ENCODE data around the gene GH1. TPM values are rescaled to one million over a fixed set of nuclear protein-coding genes. Genes with fewer than 3 reads are reported as not detected.
"Not testable (repeated sequence)": the region's sequence is repeated elsewhere in the genome, so short reads cannot be mapped to it uniquely, and the experiment has no call there.

GH1 gene
- 1 to 10 TPM in 1 of 2 donors, not detected in 1; 1.0 TPM for total RNA-seq

DNA sequence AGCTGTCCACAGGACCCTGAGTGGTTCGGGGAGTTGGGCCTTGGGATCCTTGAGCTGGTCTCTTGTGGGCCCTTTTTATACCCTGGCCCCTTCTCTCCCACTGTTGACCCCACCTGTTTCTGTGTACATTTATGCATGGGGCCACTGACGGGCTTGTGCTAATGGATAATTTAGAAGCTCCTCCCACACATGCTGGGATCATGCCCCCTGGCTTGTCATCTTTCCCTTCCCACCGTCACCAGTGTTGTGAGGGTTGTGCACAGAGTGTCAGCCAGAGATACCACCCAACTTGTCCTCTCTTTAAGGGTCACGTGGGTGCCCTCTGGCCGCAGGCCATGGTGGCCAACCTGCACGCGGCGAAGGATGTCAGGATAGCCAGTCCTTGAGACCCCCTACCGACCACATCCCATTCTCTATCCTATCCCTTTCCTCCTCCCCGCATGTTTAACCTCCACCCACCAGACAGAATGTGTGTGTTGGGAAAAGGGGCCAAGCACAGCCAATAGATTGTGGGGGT lies at the start of gene GH1:
Gene GH1, minus strand, starts transcription at position 51 of the 517 bp plus-strand sequence. CDS start 63 bp downstream, outside the sequence.
- not testable (repeated sequence) for ATAC-seq; DNase-seq (ENCODE audit: low spot score in 2 of 2); H3K36me3 Mint-ChIP-seq; H3K9me3 Mint-ChIP-seq
- H3K27ac Mint-ChIP-seq = peak within 1 kb of the TSS in 1 of 2 donors; percentile 20

DNA sequence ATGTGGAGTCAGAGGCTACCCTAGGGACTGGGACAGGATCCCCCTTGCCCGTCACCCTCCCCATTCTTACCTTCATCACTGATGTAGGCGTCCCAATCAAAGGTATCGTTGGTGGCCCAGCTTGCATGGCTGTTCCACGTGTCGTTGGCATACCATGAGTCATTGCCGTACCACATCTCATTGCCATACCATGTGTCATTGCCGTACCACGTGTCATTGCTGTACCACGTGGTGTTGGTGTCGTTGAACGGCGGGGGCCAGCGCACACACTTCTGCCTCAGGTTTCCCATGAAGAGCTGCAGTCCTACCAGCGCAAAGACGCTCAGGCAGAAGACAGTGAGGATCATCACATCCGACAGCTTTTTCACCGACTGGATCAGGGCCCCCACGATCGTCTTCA lies 49.3 kb upstream of the GH1 start:
- H3K36me3 Mint-ChIP-seq = no peaks in the 10 kb centered on the region
- ATAC-seq (peak; percentile 57 to 70), DNase-seq (ENCODE audit: low spot score in 2 of 2) (no peak)
- H3K9me3 Mint-ChIP-seq = no peaks in the 10 kb centered on the region
- peak overlapping the region in 1 of 2 donors; percentile 53 for H3K27ac Mint-ChIP-seq

DNA sequence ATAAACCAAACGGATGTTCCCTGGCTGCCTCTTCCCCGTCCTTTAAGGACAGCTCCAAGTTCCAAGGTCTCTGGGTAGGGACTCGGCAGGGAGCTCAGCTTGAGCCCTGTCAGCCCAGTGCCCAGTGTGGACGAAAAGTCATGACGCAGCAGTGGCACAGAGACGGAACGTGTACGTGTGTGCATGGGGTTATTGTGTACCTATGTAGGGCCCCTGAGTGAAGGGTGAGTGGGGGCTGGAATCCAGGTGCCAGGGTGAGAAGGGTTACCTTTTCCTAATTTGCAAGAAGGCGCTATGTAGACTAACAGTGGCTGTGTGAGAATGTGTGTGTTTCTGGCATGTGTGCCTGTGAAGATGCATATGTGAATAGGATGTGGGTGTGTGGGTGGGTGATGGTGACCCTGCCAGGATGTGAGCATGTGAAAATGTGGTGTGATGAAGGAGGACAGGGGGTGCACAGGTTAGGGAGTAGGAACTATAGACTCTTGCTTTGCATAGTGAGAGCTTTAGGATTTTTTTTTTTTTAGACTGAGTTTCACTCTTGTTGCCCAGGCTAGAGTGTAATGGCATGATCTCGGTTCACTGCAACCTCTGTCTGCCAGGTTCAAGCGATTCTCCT lies 48.1 kb upstream of the GH1 start:
- no peaks in the 10 kb centered on the region for H3K9me3 Mint-ChIP-seq
- DNase-seq (ENCODE audit: low spot score in 2 of 2) (no peak), ATAC-seq (peak; percentile 79 to 89)
- no peak overlapping the region for H3K27ac Mint-ChIP-seq
- H3K36me3 Mint-ChIP-seq = no peaks in the 10 kb centered on the region

DNA sequence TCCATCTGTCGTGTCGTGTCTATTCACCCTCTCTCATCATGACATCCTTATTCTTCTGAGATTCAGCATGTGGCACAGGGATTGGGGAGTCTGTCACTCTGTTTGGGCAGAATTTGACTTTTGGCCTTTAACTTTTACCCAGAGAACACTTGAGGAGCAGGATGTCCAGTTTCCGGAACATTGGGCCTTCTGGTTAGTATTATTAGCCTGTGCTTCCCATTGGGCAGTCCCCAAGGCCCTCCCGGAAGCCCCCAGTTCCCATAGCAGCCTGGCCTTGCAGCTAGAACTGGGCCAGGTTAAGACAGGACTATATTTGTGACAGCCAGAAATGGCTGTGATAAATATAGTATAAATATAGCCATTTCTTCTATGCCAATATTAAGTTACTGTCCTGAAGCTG lies 44.5 kb upstream of the GH1 start:
- DNase-seq (ENCODE audit: low spot score in 2 of 2) (no peak), ATAC-seq (no peak)
- H3K36me3 Mint-ChIP-seq = no peaks in the 10 kb centered on the region
- peak overlapping the region in 1 of 2 donors; percentile 2 for H3K27ac Mint-ChIP-seq
- H3K9me3 Mint-ChIP-seq = no peaks in the 10 kb centered on the region

DNA sequence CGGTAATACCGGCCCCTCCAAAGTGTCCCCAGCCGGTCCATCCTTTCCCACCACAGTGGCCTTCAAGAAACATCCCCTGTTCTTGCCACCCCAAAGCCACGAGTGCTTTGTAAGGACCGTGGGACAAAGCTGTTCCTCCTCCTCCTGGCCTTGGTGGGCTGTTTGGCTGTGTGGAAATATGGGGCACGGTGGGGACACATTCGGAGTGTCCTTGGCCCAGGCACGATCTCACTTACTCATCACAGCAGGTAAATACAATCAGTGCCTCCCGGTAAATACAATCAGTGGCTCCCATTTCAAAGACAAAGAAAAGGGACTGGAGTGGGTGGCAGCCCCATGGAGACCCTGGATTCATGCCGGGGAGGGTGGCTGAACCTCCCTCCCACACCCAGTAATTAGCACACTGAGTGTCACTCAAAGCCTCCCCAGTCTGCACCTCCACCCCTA lies 43.7 kb upstream of the GH1 start:
- DNase-seq (ENCODE audit: low spot score in 2 of 2) (no peak), ATAC-seq (no peak)
- peak overlapping the region in 1 of 2 donors; percentile 2 for H3K27ac Mint-ChIP-seq
- H3K9me3 Mint-ChIP-seq = no peaks in the 10 kb centered on the region
- H3K36me3 Mint-ChIP-seq = no peaks in the 10 kb centered on the region

DNA sequence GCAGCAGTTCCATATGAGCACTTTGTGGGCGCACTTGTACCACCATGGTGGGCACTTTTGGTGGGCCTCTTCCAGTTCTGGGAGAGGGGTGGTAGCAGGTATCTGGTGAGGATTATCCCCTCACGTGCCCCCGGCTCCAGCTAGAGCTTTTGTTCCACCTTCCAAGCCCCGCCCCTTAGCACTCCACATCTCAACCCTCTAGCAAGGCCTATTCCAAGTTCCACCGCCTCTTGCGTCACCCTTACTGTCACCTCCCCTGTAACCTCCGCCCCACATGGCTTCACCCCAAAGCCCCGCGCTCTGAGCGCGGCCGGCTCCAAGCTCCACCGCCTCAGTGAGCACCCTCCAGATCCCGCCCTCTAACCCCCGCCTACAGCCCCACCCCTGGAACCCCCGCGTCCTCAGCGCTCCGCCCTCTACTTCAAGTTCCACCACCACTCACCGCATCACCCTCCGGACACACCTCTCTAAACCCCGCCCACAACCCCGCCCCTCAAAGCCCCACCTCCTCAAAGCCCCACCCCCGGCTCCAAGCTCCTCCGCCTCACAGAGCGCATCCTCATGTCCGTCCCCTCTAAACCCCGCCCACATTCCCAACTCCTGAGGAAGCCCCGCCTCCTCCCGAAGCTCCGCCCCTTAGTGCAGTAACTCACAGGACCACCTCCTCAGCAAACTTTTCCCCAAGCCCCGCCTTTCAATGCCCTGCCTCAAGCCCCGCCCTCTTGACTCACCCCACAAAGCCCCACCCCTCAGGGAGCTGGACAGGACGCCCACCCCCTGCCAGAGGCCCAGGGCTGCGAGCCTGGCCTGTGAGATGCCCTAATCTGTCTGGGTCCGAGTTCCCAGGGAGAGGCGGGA lies 42.9 kb upstream of the GH1 start:
- DNase-seq (ENCODE audit: low spot score in 2 of 2) = no peak
- Mint-ChIP-seq H3K27ac (no peak overlapping the region), H3K36me3 (no peaks in the 10 kb centered on the region), H3K9me3 (no peaks in the 10 kb centered on the region)
- ATAC-seq = peak; percentile 43 to 71

DNA sequence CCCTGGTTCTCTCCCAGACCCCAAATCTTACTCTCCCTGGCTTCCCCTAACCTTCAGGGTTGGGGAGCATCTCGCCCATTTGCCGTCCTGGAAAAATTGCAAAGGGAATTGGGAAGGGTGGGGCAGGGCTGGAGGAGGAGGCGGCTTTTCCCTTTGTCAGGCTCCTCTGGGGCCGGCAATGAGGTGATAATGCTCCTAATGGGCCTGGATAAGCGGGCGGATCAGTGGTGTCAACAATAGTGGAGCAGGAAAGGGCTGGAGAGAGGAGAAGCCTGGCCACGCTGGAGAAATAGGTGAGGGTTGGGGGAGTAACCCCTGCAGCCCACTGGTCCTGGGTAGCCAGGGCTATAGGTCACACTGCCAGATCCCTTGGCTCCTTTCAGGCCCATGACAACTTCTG lies 41.8 kb upstream of the GH1 start:
- Mint-ChIP-seq H3K36me3 (no peaks in the 10 kb centered on the region), H3K27ac (no peak overlapping the region), H3K9me3 (no peaks in the 10 kb centered on the region)
- DNase-seq (ENCODE audit: low spot score in 2 of 2) = no peak
- ATAC-seq = no peak

DNA sequence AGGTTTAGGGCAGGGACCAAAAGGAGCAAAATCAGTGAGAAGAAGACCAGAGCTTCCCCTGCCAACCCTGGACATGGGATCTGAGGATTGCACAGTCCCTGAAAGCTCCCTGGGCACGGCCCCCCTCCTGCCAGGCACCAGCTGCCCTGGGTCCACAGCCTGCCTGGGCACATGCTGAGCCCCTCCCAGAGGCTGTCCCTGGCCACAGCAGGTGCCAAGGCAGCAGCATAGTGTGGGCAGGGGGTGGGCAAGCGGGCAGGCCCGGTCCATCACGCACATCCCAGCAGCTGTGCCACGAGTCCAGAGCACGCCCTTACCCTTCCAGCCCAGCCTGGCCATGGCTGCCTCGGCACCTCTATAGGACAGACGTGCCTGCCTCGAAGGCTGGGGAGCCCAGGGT lies 41.4 kb upstream of the GH1 start:
- DNase-seq (ENCODE audit: low spot score in 2 of 2) (no peak), ATAC-seq (no peak)
- Mint-ChIP-seq H3K9me3 (no peaks in the 10 kb centered on the region), H3K36me3 (no peaks in the 10 kb centered on the region), H3K27ac (no peak overlapping the region)

DNA sequence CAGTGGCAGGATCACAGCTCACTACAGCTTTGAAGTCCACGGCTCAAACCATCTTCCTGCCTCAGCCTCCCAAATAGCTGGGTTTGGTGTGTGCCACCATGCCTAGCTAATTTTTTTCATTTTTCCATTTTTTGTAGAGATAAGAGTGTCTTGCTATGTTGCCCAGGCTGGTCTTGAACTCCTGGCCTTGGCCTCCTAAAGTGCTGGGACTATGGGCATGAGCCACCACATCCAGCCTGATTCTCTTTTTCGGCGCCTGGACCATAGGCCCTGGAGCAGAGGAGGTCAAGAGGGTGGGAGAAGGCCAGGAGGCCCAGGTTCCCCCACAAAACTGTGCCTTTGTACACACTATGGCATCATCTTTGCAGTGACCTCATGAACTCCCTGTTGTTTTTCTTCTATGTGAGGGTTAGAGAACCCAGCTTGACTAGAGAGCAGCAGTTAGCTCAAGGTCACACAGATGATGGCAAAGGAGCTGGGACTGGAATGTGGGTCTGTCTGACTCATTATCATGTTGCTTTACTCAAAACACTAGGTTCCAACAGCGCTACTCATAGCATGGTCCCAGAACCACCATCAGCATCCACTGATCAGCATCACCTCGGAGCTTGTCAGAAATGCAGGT lies 37.8 kb upstream of the GH1 start:
- Mint-ChIP-seq H3K36me3 (no peaks in the 10 kb centered on the region), H3K27ac (no peak overlapping the region), H3K9me3 (no peaks in the 10 kb centered on the region)
- ATAC-seq (peak in 1 of 2 donors; percentile 42), DNase-seq (ENCODE audit: low spot score in 2 of 2) (no peak)

DNA sequence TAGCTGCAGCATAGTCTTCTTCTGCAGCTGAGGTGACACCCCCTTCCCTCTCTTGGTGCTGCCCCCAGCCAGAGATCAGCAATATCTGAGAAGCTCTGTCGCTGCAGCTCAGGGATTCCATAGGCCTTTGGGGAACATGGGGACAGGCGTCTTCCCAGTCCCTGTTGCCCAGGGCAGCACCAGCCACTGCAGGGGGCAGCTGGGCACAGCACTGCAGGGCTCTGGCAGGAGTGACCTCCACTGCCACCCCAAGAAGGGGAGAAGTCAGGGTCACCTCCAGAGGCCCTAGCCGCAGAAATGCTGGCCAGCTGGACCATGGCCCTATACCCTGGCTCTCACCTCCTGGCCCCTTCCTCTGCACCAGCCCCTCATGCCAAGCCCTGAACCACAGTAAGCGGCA lies 37.2 kb upstream of the GH1 start:
- H3K9me3 Mint-ChIP-seq = no peaks in the 10 kb centered on the region
- no peak for ATAC-seq

DNA sequence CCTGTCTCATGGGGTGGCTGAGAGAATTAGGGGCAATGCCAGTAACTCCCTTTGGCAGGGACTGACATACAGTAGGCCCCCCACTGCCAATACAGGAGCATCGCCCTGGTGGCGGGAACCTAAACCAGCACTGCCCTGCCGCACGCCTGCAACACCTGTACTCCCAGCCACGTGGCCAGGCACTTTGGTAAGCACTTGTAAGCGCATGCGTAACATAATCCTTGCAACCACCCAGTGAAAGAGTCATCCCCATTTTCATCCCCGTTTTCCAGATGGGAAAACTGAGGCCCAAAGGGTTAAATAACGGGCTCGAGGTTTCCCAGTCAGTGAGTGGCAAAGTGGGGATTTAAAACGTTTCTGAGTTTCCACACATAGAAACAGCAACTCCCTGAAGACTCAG lies 36.6 kb upstream of the GH1 start:
- no peak overlapping the region for H3K27ac Mint-ChIP-seq
- DNase-seq (ENCODE audit: low spot score in 2 of 2) (no peak), ATAC-seq (peak; percentile 4 to 9)
- no peaks in the 10 kb centered on the region for H3K36me3 Mint-ChIP-seq
- H3K9me3 Mint-ChIP-seq = no peaks in the 10 kb centered on the region

More for the DNA sequence above, 37.2 kb upstream of the GH1 start:
- no peak for DNase-seq (ENCODE audit: low spot score in 2 of 2)
- H3K36me3 Mint-ChIP-seq = no peaks in the 10 kb centered on the region
- no peak overlapping the region for H3K27ac Mint-ChIP-seq

DNA sequence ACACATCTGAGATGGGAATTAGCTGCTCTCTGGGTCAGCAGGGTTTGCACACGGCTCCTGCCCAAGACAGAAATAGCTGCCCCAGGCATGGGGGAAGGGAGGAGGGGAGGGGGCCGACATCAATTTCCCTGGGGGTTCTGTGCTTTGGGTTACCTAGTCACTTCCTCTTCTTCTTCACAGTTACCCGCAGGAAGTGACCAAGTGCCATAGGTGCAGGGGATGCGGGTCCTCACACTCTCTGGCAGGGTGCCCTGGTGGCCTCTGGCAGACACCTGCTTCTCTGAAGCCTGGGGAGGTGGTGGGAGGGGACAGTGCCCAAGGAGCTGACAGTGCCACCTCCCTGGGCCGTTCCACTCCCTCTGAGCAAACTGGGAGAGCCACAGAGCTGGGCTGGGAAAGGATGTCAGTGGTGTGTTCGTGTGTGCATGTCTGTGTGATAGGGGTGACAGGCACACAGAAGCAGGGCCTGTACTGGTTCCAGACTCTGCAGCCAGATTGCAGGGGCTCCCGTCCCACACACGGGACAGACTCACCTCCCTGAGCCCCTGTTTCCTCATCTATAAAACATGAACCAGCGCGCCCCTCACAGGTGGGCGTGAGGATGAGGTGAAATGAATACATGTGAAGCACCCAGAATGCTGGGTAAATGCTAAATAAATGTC lies 35.9 kb upstream of the GH1 start:
- H3K36me3 Mint-ChIP-seq = no peaks in the 10 kb centered on the region
- DNase-seq (ENCODE audit: low spot score in 2 of 2) (no peak), ATAC-seq (peak; percentile 57 to 80)
- peak overlapping the region; percentile 53 to 72 for H3K27ac Mint-ChIP-seq
- no peaks in the 10 kb centered on the region for H3K9me3 Mint-ChIP-seq

DNA sequence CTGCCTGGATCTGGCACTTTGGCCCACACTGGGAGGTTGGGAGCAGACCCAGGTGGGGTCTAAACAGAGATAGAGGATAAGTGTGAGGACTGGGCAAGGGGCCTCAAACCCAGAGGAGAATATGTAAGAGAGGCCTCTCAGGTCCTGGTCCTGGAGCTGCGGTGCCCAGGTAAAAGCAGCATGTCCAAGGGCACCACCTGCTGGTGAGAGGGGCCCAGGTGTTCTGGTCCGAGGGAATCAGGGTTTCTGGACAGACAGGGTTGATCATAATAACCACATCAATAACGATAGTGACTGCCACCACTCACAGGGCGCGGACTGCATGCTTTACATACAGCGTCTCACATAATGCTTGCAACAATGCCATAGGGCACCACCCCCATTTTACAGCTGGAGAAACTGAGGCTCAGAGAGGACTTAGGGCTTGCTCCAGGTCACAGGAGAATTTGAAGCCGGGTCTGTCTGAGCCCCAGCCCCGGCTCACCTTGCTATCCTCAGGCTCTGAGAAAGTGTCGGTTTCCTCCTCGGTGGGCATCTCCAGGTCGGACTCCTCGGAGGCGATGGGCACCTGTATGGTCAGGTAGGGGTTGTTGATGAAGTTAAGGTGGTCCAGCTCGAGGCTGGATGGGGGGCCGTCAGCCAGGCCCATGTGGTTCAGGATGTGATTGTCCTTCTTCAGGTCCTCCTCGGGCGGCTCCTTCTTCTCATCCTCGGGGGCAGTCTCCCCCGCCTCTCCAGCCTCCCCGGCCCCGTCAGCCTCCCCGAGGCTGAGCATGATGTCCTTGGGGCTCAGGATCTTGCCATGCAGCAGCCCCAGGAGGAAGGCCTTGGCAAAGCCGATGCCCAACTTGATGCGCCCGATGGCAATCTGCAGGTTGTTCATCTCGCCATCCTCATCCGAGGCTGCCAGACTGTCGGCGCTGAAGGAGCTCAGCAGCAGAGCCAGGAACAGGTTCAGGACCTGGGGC lies 32.6 kb upstream of the GH1 start:
- DNase-seq (ENCODE audit: low spot score in 2 of 2) (no peak), ATAC-seq (no peak)
- H3K9me3 Mint-ChIP-seq = no peaks in the 10 kb centered on the region
- H3K27ac Mint-ChIP-seq = no peak overlapping the region
- no peaks in the 10 kb centered on the region for H3K36me3 Mint-ChIP-seq

DNA sequence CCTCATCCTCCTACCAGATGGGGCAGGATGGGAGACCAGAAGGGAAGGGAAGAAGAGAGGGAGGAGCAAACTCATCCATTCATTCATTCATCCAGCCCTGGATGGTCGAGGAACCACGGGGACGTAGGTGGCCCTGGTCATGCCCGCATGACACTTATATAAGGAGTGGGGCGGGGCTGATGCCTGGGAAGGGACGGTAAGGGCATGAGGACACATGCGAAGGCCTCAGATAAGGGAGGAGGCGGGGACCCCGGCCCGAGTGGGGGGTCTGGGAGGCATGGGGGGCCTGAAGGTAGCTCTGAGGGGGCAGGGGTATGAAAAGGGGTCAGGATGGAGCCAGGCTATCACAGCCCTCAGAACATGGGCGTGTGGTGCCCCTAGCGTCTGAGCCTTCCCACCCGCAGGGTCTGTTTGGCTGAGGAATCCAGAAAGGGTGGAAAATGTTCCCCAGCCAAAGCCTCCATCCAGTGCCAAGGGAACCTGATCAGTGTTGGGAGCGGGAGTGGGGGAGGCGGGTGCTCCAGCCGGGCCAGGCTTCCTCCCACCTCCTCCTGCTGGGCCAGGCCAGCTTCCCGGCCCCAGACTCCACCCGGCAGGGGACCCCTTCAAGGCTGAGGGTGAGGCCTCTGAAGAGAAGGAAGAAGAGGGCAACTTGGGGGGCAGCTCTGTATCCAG lies 31.1 kb upstream of the GH1 start:
- DNase-seq (ENCODE audit: low spot score in 2 of 2) (no peak), ATAC-seq (no peak)
- H3K9me3 Mint-ChIP-seq = no peaks in the 10 kb centered on the region
- no peak overlapping the region for H3K27ac Mint-ChIP-seq
- H3K36me3 Mint-ChIP-seq = no peaks in the 10 kb centered on the region

DNA sequence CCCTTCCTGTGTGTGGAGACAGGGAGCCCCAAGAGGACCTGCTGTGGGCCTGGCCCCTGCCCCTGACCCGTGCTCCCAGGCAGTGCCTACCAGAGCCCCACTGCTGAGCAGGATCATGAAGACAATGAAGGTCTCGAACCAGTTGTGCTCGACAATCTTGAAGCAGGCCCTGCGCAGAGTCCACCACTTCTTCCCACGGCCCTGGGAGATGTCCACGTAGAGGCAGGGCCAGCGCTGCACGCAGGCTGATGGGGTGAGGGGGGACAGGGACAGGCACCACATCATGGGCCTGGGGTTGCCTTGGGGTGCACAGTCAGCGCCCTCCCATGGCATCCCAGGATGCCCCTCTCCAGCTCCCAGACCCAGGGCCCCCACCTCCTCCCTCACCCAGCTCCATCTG lies 29.9 kb upstream of the GH1 start:
- no peak for DNase-seq (ENCODE audit: low spot score in 2 of 2)
- H3K27ac Mint-ChIP-seq = no peak overlapping the region
- no peaks in the 10 kb centered on the region for H3K9me3 Mint-ChIP-seq
- no peaks in the 10 kb centered on the region for H3K36me3 Mint-ChIP-seq
- no peak for ATAC-seq
